DND-41 (cell line): ENCODE data around the gene NAIP.
"Not testable (repeated sequence)": the region's sequence is repeated elsewhere in the genome, so short reads cannot be mapped to it uniquely, and the experiment has no call there.

Experiments used
- ATAC-seq: fragments of 200-7000 bp; cut with Tn5 transposase; 3 replicates; pipeline ENCODE4 v1.9.1; 2021; ENCODE audit warnings: low read depth; ENCODE audit not compliant: insufficient read depth
- DNase-seq: peaks from one replicate; pipeline ENCODE4 v3.0.0-alpha.2; 2020
- H2AFZ ChIP-seq: 2 replicates; pipeline ENCODE4 v1.6.0; 2012; ENCODE audit warnings: low read depth, low read length
- H3K27ac ChIP-seq: 2 replicates; pipeline ENCODE4 v1.5.1; 2012; ENCODE audit warnings: low read length, inconsistent platforms
- H3K27me3 ChIP-seq: fragments of 200-600 bp; sonication (generic); 2 replicates; pipeline ENCODE4 v1.6.0; 2012; ENCODE audit warnings: low read length, mild to moderate bottlenecking, inconsistent platforms; ENCODE audit not compliant: insufficient read depth, poor library complexity
- H3K36me3 ChIP-seq: 2 replicates; pipeline ENCODE4 v1.5.1; 2012; ENCODE audit warnings: low read length, inconsistent platforms; ENCODE audit not compliant: insufficient read depth
- H3K4me1 ChIP-seq: 2 replicates; pipeline ENCODE4 v1.5.1; 2012; ENCODE audit warnings: mild to moderate bottlenecking, low read length; ENCODE audit not compliant: insufficient read depth
- H3K4me2 ChIP-seq: 2 replicates; pipeline ENCODE4 v1.6.0; 2012; ENCODE audit warnings: mild to moderate bottlenecking, moderate library complexity, low read length, inconsistent platforms; ENCODE audit not compliant: insufficient read depth
- H3K4me3 ChIP-seq, 2 experiments: fragments of 200-600 bp in 1 of 2; shearing (Covaris generic) in 1 of 2; 2 replicates each; pipeline ENCODE4 v1.5.1; 2012 to 2016; ENCODE audit warnings: inconsistent platforms in 2 of 2, low read length in 2 of 2, mild to moderate bottlenecking in 2 of 2, low read depth in 1 of 2, moderate library complexity in 1 of 2
- H3K79me2 ChIP-seq: 2 replicates; pipeline ENCODE4 v1.6.0; 2012; ENCODE audit warnings: low read length, inconsistent platforms; ENCODE audit not compliant: insufficient read depth
- H3K9ac ChIP-seq: 2 replicates; pipeline ENCODE4 v1.6.0; 2012; ENCODE audit warnings: low read depth, mild to moderate bottlenecking, inconsistent platforms, low read length, moderate library complexity
- H3K9me3 ChIP-seq: 2 replicates; pipeline ENCODE4 v1.5.1; 2012; ENCODE audit warnings: low read length, moderate library complexity, mild to moderate bottlenecking, inconsistent platforms; ENCODE audit not compliant: insufficient read depth, severe bottlenecking
- H4K20me1 ChIP-seq: 2 replicates; pipeline ENCODE4 v1.6.0; 2012; ENCODE audit warnings: low read length; ENCODE audit not compliant: insufficient read depth

Gene NAIP, protein sequence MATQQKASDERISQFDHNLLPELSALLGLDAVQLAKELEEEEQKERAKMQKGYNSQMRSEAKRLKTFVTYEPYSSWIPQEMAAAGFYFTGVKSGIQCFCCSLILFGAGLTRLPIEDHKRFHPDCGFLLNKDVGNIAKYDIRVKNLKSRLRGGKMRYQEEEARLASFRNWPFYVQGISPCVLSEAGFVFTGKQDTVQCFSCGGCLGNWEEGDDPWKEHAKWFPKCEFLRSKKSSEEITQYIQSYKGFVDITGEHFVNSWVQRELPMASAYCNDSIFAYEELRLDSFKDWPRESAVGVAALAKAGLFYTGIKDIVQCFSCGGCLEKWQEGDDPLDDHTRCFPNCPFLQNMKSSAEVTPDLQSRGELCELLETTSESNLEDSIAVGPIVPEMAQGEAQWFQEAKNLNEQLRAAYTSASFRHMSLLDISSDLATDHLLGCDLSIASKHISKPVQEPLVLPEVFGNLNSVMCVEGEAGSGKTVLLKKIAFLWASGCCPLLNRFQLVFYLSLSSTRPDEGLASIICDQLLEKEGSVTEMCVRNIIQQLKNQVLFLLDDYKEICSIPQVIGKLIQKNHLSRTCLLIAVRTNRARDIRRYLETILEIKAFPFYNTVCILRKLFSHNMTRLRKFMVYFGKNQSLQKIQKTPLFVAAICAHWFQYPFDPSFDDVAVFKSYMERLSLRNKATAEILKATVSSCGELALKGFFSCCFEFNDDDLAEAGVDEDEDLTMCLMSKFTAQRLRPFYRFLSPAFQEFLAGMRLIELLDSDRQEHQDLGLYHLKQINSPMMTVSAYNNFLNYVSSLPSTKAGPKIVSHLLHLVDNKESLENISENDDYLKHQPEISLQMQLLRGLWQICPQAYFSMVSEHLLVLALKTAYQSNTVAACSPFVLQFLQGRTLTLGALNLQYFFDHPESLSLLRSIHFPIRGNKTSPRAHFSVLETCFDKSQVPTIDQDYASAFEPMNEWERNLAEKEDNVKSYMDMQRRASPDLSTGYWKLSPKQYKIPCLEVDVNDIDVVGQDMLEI (N-terminal part only)

DNA sequence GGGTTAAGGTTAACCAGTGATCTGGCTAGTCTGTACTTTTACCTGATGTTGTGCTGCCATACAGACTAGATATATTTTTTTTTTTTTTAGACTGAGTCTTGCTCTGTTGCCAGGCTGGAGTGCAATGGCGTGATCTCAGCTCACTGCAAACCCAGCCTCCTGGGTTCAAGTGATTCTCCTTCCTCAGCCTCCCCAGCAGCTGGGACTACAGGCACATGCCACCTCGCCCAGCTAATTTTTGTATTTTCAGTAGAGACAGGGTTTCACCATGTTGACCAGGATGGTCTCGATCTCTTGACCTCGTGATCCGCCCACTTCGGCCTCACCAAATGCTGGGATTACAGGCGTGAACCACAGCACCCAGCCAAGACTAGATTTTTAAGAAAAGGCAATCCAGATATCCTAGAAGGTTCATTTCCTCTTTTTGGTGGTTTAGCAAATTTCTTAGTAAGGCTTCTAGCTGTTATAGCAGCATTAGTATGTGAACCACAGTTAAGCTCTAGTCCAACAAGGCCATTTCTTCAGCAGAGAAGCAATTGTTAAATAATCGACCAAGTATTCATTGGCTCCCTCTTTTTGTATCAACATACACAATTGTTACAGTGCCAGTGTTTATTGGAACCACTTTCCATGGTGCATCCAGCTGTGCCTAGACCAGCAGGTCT, at the start of gene NAIP:
TSS of gene NAIP (minus strand) at position 51 of the 665 bp plus-strand sequence. CDS start 12,424 bp downstream, outside the sequence.
- H3K27me3 ChIP-seq, H3K27ac ChIP-seq, H3K79me2 ChIP-seq, H3K4me3 ChIP-seq, ATAC-seq, H3K4me1 ChIP-seq, H3K4me2 ChIP-seq, H3K9me3 ChIP-seq, H3K9ac ChIP-seq, DNase-seq, H4K20me1 ChIP-seq, H3K36me3 ChIP-seq, H2AFZ ChIP-seq: not testable (repeated sequence)

DNA sequence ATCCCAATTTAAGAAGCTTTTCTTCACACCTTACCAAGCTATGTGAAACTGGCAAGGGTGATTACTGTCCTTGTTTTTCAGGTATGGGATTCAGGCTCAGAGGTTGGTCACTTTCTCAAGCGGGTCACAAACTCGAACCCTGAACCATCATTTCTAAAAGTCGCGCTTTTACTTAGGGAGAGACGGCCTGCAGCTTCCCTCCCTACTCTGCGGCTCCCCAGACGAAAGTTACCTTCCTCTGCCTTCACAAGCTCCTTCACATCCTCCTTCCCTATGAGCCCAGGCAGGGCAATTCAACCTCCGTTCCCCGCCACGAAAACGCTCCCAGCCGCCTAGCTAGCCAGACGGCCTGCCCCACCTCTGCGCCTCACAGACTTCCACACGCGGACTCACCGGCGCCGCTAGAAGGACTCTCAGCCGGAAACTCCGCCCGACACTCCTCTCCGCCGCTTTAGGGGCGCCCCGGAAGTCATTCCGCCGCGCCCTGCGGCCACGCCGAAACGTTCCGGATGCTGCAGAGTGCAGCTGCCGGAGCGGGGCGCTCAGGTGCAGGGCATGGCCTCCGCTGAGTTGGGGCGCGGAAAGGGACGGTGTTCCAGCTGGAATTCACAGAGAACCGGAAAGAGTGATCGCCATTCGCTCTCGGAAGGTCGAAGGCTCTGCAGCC, 42.3 kb upstream of the NAIP start, which contains the start of gene GTF2H2:
TSS of gene GTF2H2 (minus strand) at position 415 of the 667 bp plus-strand sequence. CDS start 4,913 bp downstream, outside the sequence.
- not testable (repeated sequence) for H3K36me3 ChIP-seq, H3K4me2 ChIP-seq, H3K27me3 ChIP-seq, H3K79me2 ChIP-seq, H2AFZ ChIP-seq, H3K4me3 ChIP-seq, H3K9me3 ChIP-seq, H3K9ac ChIP-seq, H3K4me1 ChIP-seq, H3K27ac ChIP-seq, H4K20me1 ChIP-seq, DNase-seq
- ATAC-seq: peak; percentile 99

DNA sequence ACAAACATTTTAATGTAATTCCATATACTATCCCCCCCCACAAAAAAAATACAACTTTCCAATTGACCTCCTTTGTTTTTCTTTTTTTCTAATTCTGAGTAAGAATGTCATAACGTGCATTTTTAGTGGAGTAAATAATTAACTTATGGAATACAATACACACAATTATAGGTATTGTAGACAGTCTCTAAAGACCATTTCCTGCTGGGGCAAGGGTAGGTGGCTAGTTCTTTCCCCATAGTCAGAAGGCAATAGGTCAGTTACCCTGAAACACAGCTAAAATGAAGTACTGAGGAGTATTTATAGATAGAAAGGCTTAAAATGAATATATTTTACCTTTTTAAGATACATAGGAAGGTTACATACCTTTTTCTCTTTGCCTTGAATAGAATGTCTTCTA, 36.2 kb upstream of the NAIP start:
- H3K27me3 ChIP-seq, H3K79me2 ChIP-seq, H3K9me3 ChIP-seq, H3K4me3 ChIP-seq, H3K4me2 ChIP-seq, H3K4me1 ChIP-seq, H2AFZ ChIP-seq, H3K36me3 ChIP-seq, H3K27ac ChIP-seq, DNase-seq, ATAC-seq, H4K20me1 ChIP-seq, H3K9ac ChIP-seq: not testable (repeated sequence)

DNA sequence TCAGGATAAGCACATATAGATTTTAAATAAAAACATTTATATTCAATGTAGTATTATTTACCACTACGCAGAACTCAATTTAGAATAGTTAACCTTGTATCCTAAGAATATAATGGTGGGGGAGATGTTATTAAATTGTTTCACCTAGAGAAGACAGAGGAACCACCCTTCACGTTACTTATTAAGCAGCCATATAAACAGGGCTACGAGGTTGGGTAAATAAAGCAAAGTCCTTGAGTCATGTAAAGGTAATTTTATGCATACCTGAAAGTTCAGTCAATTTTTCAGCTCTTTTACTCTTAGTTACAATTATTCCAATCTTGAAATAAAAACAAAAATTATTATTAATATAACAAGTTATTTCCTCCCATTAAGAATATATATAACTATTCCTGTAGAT, 34.3 kb upstream of the NAIP start:
- H3K9ac ChIP-seq, H3K9me3 ChIP-seq, H3K4me2 ChIP-seq, H3K27ac ChIP-seq, H4K20me1 ChIP-seq, DNase-seq, H3K4me3 ChIP-seq, H2AFZ ChIP-seq, H3K79me2 ChIP-seq, H3K36me3 ChIP-seq, ATAC-seq, H3K4me1 ChIP-seq, H3K27me3 ChIP-seq: not testable (repeated sequence)

DNA sequence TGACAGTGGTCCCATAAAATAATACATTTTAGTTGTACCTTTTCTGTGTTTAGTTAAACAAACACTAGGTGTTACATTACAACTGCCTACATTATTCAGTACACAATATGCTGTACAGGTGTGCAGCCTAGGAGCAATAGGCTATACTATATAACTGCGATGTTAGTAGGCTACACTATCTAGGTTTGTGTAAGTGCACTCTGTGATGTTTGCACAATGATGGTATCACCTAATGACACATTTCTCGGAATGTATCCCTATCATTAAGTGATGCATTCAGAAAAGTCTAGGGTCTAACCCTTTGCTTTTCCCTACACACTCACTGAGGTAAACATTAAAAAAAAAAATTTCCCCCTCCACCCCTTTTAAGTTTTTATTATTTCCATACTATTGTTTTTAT, 19.7 kb upstream of the NAIP start:
- not testable (repeated sequence) for H3K79me2 ChIP-seq, H3K27me3 ChIP-seq, H4K20me1 ChIP-seq, ATAC-seq, H3K27ac ChIP-seq, H3K4me2 ChIP-seq, H3K36me3 ChIP-seq, DNase-seq, H3K9ac ChIP-seq, H3K4me1 ChIP-seq, H3K9me3 ChIP-seq, H2AFZ ChIP-seq, H3K4me3 ChIP-seq

DNA sequence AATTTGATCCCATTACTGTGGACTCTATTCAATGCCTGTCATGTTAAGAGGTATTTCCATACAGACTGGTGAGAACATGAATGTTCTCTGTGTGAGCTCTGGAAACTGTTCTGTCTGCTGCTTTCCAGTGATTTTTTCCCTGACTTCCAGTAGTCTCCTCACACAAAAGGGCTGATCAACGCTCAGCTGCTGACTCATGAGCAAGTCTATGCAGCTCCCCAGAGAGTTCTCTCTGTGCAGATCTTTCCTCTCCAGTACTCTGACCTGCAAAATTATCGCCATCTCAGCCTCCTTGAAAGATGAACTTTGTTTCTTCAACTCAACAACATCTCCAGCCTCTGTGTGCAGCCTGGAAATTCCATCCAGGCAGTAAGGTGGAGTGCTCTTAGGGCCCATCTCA, 19.0 kb upstream of the NAIP start:
- DNase-seq, H3K79me2 ChIP-seq, H3K4me1 ChIP-seq: not testable (repeated sequence)

DNA sequence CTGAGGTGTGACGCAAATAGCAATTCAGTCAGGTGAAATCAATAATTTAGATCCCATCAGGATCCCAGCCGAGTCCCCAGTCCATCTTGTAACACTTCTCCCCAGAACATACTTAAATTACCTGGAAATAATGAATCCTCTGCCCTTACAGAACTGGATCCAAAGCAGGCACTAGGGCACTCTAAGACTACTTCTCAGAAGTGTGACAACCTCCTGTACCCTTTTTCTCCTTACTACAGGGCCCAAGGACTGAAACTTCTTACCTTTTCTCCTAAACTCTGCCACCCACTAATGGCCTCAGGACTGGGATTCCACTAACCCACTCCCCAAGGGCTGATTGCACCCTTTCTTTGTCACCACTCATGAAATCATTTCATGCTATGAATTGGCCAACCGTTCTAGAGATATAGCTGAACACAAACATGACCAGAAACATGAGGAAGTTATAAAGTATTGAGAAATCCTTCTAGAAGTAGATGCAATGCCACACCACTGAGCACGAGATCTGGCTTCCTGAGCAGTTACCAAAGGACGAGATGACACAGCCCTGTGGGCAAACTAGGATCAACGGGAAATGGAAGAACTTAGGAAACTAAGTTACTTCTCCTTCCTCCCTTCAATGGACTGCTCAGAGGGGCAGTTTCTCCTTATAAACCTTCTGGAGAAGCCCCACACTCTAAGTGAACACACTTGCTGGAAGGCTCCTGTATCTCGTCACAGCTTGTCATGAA, 6.1 kb upstream of the NAIP start:
- H3K9ac ChIP-seq, DNase-seq, H2AFZ ChIP-seq, H3K4me3 ChIP-seq, ATAC-seq, H3K27me3 ChIP-seq, H3K27ac ChIP-seq, H3K9me3 ChIP-seq, H4K20me1 ChIP-seq, H3K4me1 ChIP-seq, H3K36me3 ChIP-seq, H3K79me2 ChIP-seq, H3K4me2 ChIP-seq: not testable (repeated sequence)

More for the DNA sequence above, 19.0 kb upstream of the NAIP start:
- not testable (repeated sequence) for H3K9ac ChIP-seq, ATAC-seq, H3K36me3 ChIP-seq, H4K20me1 ChIP-seq, H3K4me2 ChIP-seq, H3K27ac ChIP-seq, H3K9me3 ChIP-seq, H3K4me3 ChIP-seq, H3K27me3 ChIP-seq, H2AFZ ChIP-seq
